Superior temporal gyrus (tissue), 1 donor: Measurements from ENCODE around the gene SMAD3.
"Not testable (repeated sequence)": the region's sequence is repeated elsewhere in the genome, so short reads cannot be mapped to it uniquely, and the experiment has no call there.

Experiments used
- DNase-seq: peaks from one replicate; pipeline ENCODE4 v3.0.0-alpha.2; 2016; ENCODE audit errors: extremely low spot score

SMAD3 gene

DNA sequence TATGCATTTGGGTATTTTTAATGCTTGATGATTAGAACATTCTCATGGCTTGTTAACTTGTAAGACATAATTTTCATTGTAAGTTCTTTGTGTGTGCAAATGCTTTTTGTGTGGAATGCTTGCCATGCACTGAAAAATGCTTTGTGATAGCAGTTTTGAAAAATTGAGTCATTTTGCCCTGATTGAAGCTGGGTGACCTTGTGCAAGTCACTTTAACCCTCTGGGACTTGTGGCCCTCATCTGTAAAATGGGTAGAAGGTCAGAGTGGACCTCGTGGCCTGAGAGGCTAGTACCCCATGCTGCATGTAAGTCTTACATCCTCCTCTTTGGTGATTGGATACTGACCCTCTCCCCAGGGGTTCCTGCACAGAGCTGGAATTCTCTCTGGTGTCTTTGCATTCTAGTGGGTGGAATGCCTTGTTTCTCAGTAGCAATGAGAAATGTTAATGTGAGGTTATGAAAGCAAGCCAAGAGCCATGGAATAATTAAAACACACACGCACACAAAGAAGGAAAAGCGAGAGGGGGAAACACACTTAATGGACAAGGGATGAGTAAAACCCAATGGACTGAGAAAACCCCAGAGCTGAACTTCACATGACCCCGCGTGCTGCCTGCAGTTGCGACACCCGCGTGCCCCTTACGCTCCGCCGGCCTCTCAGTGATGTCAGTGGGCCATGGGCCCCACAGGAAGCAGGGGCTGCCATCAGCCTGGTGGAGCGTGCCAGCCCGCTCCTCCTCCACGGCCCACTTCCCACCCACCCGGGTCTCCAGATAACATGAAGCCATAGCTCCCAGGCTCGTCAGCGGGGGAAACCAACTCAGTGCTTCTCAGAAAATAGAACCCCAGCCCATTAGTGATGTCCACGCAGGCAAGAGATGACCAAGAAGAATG, 44.0 kb downstream of the SMAD3 start:
- DNase-seq: no peak

DNA sequence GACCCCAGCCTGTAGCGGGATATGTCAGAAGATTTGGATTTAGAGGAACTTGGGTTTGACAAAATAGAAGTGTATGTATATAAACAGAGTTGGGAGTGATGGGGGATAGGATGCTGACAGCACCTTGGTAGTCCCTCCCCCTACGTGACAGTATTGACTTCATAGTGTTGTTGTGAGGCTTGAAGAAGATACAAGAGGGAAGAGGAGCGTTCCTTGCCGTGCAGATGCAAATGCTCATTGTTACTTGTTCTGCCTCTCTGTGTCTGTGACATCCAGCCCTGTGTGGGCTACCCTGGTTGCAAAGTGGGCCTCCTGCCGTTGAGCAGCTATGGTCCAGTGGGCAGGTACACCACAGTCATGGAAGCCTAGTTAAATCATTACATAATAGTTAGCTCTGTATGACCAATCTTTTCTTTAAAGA, 45.0 kb downstream of the SMAD3 start:
- no peak for DNase-seq

DNA sequence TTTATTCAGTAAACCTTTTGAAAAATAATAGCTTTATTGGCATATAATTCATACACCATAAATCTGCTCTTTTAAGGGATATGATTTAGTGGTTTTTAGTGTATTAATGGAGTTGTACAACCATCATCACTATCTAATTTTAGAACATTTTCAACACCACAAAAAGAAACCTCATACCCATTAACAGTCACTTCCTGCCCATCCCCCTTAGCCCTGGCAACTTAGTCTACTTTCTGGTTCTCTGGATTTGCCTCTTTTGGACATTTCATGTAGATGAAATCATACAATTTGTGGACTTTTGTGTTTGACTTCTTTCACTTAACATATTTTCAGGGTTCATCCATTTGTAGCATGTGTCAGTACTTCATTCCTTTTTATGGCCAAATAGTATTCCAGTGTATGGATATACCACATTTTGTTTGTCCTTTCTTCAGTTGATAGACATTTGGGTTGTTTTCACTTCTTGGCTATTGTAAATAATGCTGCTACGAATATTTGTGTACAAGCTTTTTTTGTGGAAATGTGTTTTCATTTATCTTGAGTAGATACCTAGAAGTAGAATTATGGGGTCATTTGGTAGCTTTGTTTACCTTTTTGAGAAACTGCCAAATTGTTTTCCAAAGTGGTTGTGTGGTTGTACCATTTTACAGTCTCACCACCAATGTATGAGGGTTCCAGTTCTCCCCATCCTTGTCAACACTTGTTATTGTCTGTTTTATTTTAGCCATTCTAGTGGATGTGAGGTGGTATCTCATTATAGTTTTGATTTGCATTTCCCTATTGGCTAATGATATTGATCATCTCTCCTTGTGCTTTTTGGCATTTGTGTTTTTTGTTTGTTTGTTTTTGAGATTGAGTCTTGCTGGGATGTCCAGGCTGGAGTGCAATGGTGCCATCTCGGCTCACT, 45.8 kb downstream of the SMAD3 start:
- DNase-seq: no peak

DNA sequence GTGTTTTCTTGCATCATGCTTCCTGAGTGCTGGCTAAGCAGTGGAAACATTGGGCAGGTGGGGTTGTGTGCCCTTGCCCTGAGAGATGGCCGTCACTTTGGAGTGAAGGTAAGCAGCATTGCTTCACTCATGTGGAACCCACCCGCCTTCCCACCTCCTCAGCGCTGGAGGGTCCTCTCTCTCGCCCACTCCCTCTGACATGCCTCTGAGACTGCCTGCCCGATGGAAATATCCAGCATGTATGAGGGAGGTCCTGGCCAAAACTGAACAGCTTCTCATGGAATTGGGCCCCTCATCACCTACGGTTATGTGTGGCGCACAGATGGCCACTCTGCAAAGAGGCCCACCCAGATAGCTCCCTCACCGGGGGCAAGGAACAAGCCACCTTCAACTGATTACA, 48.6 kb downstream of the SMAD3 start:
- DNase-seq: no peak

DNA sequence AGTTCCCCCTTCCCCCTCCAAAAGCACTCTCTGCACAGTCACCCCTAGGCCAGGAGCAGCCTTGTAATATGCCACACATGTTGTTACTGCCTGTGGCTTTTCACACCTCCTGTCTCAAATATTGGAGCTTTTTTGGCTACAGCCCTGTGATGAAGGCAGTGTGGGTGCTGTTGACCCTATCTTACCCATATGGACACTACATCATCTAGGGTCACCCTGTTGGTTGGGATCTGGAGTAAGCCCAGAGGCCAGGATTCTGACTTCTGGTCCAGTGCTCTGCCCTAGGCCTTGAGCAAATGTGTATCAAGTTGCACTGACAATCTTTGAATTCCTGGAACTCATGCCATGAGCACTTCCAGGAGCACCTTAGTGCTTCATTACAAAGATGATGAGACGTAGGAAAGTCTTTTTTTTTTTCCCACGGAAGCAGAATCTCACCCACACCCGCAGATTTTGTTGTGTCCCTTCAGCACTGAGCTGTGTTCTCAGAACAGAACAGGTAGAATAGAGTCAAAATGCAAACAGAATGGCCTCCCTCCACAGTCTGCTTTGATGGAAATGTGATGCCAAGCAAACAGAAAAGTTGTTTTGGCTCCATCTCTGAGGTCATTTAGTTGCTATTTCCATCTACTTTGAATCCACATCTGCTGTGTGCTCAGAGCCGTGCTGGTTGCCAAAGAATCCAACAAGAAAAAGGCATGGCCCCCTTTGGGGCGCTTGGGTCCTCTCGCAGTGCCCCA, 49.6 kb downstream of the SMAD3 start:
- DNase-seq: no peak

DNA sequence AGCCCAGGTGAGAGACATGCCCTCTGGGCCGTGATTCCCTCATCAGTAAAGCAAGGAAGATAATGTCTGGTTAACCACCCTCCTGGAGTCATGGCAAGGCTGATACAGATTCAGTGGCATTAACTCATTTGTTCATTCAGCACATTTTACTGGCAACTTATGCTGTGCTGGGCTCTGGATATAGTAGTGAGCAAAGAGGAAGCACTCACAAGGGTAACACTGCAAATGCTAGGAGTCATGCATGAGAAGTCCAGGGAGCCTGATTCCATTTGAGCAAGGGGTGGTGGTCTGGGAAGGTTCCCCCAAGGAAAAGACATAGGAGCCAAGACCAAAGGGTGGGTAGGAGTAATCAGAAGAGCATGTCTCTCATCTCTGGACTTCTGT, 50.2 kb downstream of the SMAD3 start:
- DNase-seq: no peak

DNA sequence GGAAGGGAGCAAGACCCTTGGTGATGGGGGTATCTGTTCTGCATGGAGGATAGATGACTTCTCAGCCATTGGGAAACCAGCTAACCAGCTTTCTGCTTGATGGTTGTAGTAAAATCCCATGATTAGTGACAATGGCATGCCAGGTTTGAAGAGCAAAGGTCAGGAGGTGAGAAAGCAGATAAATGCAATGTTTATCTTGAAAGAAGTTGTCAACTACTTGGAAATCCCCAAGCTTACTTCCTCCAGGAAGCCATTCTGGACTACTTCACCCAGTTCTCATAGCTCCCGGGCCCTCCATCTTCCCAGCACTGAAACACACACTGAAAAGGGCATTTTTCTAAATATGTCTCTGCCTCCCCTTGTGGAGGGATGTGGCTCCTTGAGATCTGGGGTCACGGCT, 51.3 kb downstream of the SMAD3 start:
- no peak for DNase-seq

DNA sequence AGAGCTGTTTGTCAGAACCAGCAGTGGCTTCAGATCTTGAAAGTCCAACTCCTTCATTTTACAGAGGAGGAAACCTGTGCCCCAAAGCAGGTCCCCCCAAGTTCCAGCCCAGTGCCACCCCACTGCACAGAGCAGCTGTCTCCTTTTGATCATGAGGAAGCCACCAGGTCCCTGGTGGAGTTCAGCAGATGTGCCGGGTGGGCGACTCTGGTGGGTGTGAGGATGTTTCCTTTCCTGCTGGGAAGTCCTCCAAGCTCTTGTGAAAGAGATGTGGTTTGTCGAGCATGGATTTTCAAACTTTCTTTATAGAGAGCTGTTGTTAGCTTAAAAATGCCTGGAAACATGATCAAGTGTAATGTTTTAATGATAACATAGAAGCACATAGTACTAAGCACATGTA, 52.0 kb downstream of the SMAD3 start:
- DNase-seq: no peak

DNA sequence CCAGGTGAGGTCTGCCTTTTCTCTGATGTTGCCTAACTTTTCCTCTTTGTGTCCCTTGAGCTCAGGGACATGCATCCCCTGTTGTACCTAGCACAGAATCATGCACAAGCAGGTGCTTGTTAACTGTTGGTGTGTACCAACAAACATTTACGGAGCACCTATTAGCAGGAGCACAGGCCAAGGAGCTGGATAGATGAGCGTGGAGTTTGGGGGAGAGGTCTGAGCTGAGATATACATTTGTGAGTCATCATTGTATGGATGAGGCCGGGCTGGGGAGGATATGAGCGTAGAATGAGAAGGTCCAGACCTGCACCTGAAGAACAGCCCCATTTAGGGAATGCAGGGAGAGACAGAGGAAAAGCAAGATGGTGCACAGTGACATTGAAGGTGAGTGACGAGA, 53.4 kb downstream of the SMAD3 start:
- DNase-seq: no peak

DNA sequence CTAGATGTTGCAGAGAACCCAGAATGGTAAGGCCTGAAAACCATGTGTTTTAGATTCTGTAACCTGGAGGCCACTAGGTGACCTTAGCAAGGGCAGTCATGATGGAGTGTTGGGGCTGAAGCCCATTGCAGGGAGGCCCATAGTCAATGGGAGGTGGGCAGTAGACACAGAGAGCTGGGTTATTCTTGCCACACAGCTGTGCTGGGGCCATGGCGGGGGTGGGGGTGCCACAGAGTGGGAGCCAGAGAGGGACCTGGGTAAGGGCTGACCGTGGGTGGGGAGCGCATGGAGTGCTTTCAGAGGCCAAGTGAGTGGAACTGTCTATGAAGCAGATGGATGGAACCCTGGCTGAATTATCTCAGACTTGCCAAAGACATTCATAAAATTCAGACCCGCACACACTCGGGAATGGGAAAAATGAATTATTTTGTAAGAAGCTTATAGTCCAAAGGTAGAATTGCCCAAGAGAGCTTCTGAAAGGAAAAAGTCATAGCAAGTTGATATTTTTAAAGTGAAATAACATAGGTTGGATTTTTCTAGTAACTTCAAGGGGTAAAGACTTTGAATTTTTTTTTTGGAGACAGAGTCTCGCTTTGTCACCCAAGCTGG, 53.9 kb downstream of the SMAD3 start:
- no peak for DNase-seq

DNA sequence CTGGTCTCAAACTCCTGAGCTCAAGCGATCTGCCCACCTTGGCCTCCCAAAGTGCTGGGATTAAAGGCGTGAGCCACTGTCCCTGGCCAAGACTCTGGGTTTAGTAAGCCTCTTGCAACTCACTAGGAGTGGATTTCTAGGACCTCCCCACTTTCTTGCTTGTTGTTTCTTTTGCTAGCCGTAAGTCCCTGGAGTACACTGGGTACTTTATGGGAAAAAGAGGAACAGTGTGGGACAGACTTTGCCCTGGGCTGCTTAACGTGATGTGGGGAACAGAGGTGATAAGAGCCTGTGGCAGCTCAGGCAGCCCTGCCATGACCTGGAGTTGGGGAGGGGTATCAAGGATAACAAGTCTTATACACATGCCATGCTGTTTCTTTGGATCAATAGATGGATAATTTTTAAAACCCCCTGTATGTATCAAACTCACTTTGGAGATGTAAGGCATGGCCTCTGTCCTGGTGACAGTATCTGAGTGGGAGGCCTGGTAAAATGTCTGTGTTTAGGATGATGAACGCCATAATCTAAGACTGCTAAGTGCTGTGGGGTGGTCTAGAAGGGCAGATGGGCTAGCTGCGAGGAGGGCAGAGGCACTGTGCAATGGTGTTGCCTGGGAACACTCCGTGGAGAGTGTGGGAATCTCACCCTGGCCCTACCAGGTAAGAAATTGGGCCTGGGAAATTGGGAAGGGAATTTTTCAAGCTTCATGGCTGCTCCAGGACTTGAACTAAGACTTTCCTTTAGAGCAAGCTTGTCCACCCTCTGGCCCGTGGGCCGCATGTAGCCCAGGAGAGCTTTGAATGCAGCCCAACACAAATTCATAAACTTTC, 54.8 kb downstream of the SMAD3 start:
- DNase-seq: no peak

DNA sequence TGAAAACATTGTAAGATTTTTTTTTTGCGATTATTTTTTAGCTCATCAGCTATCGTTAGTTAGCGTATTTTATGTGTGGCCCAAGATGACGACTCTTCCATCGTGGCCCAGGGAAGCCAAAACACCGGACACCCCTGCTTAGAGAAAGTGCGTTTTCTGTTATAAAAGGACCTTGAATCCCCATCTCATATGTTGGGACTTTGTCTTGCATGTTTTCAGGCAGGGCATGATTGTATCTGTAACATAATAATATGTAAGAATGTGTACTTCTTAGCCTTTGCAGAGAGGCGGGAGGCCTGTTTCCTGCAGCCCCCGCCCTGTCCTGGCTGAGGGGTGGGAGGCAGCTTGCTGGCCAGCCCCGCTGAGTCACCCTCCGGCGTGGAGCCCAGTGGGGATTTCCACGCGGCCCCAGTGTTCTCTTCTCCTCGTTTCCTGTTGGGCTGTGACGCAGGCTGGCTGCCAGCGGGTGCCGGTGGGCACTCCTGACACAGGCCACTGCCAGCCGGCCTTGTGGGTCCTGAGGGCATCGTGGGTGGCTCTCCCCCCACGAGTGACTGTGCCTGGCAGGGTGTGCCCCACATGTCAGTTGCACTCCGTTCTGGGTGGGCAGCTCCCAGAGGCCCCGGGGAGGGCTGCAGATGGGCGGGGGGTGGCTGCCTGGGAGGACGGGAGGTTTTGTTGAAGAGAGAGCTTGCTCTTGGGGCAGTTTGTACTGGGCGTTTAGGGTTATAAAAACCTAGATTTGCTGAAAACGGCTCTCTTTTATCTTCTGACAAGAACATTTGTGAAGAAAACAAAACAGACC, 55.6 kb downstream of the SMAD3 start:
- DNase-seq: no peak

DNA sequence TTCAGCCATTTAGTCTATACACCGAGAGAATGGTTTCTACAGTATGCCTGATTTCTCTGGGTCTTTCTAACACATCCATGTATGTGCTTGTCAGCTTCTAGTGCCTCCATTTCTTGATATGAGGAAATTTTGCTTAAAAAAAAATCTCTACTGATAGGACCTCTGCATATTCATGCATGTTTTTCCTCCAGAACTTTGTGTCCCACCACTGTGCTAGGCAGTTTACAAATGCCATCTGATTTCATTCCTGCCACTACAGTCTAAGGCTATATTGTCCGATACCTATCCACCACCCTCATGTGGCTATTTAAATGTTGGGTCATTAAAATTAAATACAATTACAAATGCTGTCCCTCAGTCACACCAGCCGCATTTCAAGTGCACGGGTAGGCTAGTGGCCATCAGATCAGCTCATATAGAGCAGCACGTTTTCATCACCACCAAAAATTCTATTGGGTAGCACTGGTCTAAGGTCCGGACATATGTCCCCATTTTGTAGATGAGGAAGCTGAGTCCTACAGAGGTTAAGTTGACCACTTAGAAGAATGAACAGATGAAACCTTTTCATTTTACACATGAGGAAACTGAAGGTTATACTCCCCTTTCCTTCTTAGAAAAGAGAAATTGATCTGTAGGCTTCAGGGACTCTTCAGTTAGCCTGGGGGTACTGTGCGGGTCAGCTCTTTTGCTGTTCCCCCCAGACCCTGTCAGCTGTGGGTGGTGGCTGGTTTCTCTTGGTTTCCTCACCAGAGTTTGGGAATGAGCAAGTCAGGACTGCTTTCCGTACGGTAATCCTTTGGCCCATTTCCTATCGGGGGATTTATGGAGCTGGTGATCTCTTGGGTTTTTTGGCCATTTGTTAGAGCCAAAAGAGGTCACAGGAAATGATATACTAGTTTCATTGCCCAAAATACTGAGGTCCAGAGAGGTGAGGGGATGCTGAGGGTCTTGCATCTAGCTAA, 56.5 kb downstream of the SMAD3 start:
- no peak for DNase-seq

DNA sequence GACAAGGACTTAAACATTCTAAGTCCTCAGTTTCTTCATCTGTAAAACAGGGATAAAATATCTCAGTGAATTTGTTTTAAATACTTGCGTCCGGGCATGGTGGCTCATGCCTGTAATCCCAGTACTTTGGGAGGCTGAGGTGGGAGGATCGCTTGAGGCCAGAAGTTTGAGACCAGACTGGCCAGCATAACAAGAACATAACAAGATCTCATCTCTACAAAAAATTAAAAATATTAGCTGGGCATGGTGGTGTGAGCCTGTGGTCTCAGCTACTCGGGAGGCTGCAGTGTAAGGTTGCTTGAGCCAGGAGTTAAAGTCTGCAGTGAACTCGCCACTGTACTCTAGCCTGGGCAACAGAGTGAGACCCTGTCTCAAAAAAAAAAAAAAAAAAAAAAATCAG, 57.4 kb downstream of the SMAD3 start:
- DNase-seq: not testable (repeated sequence)

DNA sequence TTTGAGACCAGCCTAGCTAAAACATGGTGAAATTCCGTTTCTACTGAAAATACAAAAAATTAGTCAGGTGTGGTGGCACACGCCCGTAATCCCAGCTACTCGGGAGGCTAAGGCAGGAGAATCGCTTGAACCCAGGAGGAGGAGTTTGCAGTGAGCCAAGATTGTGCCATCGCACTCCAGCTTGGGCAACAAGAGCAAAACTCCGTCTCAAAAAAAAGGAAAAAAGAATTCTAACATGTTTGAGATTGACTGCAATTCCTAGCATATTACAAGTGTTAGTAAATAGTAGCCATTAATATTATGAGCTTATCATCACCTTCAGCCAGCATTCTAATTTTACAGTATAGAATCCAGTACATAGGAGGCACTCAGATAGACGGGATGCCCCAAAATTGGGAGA, 57.9 kb downstream of the SMAD3 start:
- DNase-seq: not testable (repeated sequence)

DNA sequence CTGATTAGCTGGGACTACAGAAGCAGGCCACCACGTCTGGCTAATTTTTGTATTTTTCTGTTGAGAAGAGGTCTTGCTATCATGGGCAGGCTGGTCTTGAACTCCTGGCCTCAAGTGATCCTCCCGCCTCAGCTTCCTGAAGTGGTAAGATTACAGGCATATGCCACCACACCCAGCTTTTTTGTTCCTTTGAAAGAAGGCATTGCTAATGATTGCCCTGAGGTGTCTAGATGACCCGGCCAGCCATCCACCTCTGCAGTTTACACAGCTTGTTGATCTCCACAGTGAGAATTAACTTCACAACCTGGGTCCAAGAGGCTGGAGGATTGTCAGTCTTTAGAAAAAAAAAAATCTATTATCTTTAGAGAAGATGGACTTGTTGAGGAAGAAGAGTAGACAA, 58.7 kb downstream of the SMAD3 start:
- DNase-seq: no peak

DNA sequence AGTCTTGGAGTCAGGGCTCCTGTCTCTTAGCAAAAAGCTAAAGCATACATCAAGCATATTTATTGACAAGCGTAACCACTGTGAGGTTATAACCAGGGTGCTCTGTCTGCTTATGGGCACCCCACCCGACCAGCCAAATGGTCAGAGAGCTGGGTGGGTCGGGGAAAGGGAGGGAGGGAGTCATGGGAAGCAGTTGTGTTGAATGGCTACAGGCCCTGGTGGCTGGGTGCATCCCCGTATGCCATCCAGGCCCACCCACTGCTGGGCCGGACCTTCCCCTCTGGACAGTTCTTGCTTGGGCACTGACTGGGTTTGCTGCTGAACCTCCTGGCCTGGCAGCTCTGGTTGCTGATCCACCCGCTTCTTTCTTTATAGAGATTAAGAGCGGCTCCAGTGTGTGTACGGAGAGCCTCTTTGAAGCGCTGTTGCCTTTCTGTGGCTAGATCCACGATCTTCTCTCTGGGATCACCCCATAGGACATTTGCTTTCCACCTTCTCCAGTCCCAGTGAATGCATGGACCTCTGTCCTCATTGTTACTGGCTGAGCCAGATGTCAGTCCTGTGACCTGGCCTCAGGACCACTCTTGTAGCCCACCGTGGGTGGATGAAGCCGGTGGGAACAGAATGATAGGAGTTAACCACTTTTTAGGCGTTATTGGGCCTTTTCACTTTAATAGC, 59.6 kb downstream of the SMAD3 start:
- no peak for DNase-seq
